Activated naive CD4-positive, alpha-beta T cell treated with anti-CD3 and anti-CD28 coated beads, Interleukin-2, amount 10 ng/mL, durations not matched to agents 7 days and 5 days (primary cell): ENCODE measurements around the gene ANKRD55.

ENCODE experiments used
- CTCF ChIA-PET: fragments of 350-600 bp; sonication (Branson Sonifier 250); formaldehyde crosslinking; loops from one replicate; lab custom pipeline; 2021; ENCODE audit warnings: antibody characterized with exemption; lab: Charles Lee
- DNase-seq: peaks from one replicate; pipeline ENCODE4 v3.0.0-alpha.2; 2020
- H3K27ac Mint-ChIP-seq: one replicate; pipeline ENCODE4 v1.8.0; 2021; ENCODE audit warnings: mild to moderate bottlenecking, moderate library complexity, mixed read lengths
- H3K27me3 Mint-ChIP-seq: one replicate; pipeline ENCODE4 v1.8.0; 2021; ENCODE audit warnings: mild to moderate bottlenecking, mixed read lengths
- H3K36me3 Mint-ChIP-seq: one replicate; pipeline ENCODE4 v1.8.0; 2021; ENCODE audit warnings: mixed read lengths
- H3K4me1 Mint-ChIP-seq: one replicate; pipeline ENCODE4 v1.8.0; 2021; ENCODE audit warnings: mixed read lengths
- H3K4me3 Mint-ChIP-seq: one replicate; pipeline ENCODE4 v1.8.0; 2021; ENCODE audit warnings: mild to moderate bottlenecking, moderate library complexity, mixed read lengths
- H3K9me3 Mint-ChIP-seq: one replicate; pipeline ENCODE4 v1.8.0; 2021; ENCODE audit warnings: mixed read lengths

ANKRD55 gene

DNA sequence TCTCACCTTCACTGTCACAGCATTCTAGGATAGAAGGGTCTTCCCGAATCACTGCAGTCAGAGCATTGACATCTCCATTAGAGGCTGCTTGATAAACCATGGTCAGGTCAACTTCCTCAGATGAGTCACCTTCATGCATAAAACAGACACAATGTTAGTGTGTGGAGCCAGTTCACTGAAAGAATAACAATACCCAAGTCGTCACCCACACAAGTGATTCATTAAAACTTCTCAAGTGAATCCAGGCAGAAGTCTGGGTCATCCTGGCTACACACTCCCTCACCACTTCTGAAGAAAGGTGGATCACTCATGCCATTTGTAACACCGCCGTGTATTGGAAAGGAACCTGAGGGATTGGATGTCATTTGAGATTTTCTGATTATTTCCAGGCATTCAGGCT is 49.6 kb downstream of the ANKRD55 start:
- Mint-ChIP-seq H3K4me1 (no peaks in the 10 kb centered on the region), H3K27ac (no peak overlapping the region), H3K9me3 (no peaks in the 10 kb centered on the region), H3K4me3 (no peak overlapping the region), H3K36me3 (peaks cover 2% of the 10 kb centered on the region), H3K27me3 (no peaks in the 10 kb centered on the region)
- DNase-seq, result no peak
- CTCF ChIA-PET, result no interaction called here

GRCh38 chr5:56179442-56179841 is 53.7 kb downstream of the ANKRD55 start:
- Mint-ChIP-seq H3K9me3 (no peaks in the 10 kb centered on the region), H3K27ac (no peak overlapping the region), H3K36me3 (peaks cover 2% of the 10 kb centered on the region), H3K4me1 (peaks cover 3% of the 10 kb centered on the region), H3K27me3 (no peaks in the 10 kb centered on the region), H3K4me3 (no peak overlapping the region)
- CTCF ChIA-PET, result interaction anchor here (0.6 to 1.1 kb wide), 2 partner anchors 22 to 99 kb away, joined by 3 to 5 read pairs; no protein-coding TSS in a partner anchor
- no peak for DNase-seq

DNA sequence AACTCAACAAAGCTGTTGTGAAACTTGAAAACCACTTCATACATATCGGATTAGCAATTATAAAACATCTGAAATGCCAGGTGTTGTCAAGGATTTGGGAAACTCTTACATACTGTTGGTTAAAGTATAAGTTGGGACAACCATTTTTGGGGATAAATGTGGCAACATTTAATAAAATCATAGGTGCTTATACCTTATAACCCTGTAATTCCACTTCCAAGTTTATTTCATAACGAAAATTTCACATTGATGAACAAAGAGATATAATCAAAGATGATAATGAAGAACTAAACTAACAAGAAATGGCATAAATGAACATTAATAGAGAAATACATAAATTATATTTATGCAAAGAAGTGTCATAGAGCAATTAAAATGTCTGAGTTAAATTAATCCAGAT is 54.3 kb downstream of the ANKRD55 start:
- no peak for DNase-seq
- Mint-ChIP-seq H3K27ac (no peak overlapping the region), H3K27me3 (no peaks in the 10 kb centered on the region), H3K36me3 (peaks cover 2% of the 10 kb centered on the region), H3K4me1 (peaks cover 3% of the 10 kb centered on the region), H3K9me3 (no peaks in the 10 kb centered on the region), H3K4me3 (no peak overlapping the region)
- CTCF ChIA-PET, result no interaction called here

DNA sequence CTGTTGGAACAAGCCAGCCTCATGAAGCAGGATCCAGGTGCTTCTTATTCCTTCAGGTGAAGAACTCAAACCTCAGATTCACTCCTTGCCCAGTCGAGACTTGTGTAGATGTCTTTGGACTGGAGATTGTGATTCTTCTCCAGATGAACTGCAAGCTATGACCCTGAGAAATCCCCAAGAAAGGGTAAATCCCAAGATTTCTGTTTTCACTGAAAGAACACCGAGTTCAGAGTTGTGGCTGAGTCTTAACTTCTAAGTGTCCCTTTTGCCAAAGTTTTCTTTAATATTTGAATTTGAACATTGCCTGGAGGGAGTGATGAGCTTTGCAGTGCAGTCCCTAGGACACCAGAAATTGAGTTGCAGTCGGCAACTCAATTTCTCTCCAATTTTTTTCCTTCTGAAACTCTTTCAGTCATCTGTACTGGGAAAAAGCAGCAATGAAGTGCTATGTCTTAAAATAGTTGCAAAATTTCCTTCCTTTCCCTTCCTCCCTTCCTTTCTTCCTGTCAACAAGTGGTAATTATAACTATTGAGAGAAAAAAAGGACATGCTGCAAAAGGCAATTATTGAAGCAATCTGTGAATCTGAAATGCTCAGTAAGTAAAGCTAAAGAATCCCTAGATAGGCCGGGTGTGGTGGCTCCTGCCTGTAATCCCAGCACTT is 56.1 kb downstream of the ANKRD55 start:
- Mint-ChIP-seq H3K9me3 (no peaks in the 10 kb centered on the region), H3K27me3 (no peaks in the 10 kb centered on the region), H3K27ac (no peak overlapping the region), H3K4me1 (peaks cover 14% of the 10 kb centered on the region), H3K4me3 (no peak overlapping the region), H3K36me3 (peaks cover 2% of the 10 kb centered on the region)
- DNase-seq, result no peak
- CTCF ChIA-PET, result no interaction called here

- H3K36me3 Mint-ChIP-seq, result no peaks in the 10 kb centered on the region
- CTCF ChIA-PET, result no interaction called here
These were observed 56.9 kb downstream of the ANKRD55 start for GRCh38 chr5:56176155-56176798.

GRCh38 chr5:56175488-56175887 is 57.6 kb downstream of the ANKRD55 start:
- no peak for DNase-seq
- H3K27me3 Mint-ChIP-seq, result no peaks in the 10 kb centered on the region
- H3K36me3 Mint-ChIP-seq, result no peaks in the 10 kb centered on the region
- no peak overlapping the region for H3K4me3 Mint-ChIP-seq
- peaks cover 18% of the 10 kb centered on the region for H3K4me1 Mint-ChIP-seq
- CTCF ChIA-PET, result no interaction called here
- no peak overlapping the region for H3K27ac Mint-ChIP-seq
- no peaks in the 10 kb centered on the region for H3K9me3 Mint-ChIP-seq

More at GRCh38 chr5:56176155-56176798, 56.9 kb downstream of the ANKRD55 start:
- no peak overlapping the region for H3K4me3 Mint-ChIP-seq
- H3K27me3 Mint-ChIP-seq, result no peaks in the 10 kb centered on the region
- no peak for DNase-seq
- peaks cover 18% of the 10 kb centered on the region for H3K4me1 Mint-ChIP-seq
- H3K27ac Mint-ChIP-seq, result no peak overlapping the region
- no peaks in the 10 kb centered on the region for H3K9me3 Mint-ChIP-seq

GRCh38 chr5:56175021-56175420 is 58.1 kb downstream of the ANKRD55 start:
- Mint-ChIP-seq H3K4me3 (no peak overlapping the region), H3K27me3 (no peaks in the 10 kb centered on the region), H3K36me3 (no peaks in the 10 kb centered on the region), H3K9me3 (no peaks in the 10 kb centered on the region), H3K27ac (no peak overlapping the region), H3K4me1 (peaks cover 21% of the 10 kb centered on the region)
- CTCF ChIA-PET, result no interaction called here
- no peak for DNase-seq

- DNase-seq, result no peak
These were observed 60.9 kb downstream of the ANKRD55 start for GRCh38 chr5:56172241-56172640.

DNA sequence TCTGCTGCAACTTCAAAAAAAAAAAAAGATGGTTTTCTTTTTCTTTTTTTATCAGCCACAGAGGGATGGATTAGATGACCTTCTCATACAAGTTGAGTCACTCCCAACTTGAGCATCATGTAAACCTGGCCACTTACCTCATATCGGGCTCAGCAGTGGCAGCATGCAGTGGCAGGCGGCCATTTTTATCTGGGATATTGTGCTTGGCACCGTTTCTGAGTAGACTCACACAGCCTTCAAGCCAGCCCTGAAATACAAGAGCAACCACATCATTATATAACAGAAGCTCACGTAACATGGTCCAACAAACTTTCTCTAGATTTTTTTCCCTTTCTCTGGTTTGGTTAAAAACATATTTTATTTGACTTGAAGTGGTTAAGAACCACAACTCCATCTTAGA is 62.6 kb downstream of the ANKRD55 start:
- Mint-ChIP-seq H3K4me1 (peaks cover 49% of the 10 kb centered on the region), H3K4me3 (no peak overlapping the region), H3K36me3 (no peaks in the 10 kb centered on the region), H3K9me3 (no peaks in the 10 kb centered on the region), H3K27ac (no peak overlapping the region), H3K27me3 (no peaks in the 10 kb centered on the region)
- CTCF ChIA-PET, result interaction anchor here (1.0 to 1.1 kb wide), 3 partner anchors 10 to 30 kb away, joined by 3 to 4 read pairs (median 3); no protein-coding TSS in a partner anchor
- DNase-seq, result no peak

More at GRCh38 chr5:56172241-56172640, 60.9 kb downstream of the ANKRD55 start:
- peak overlapping the region; percentile 50 for H3K27ac Mint-ChIP-seq
- H3K4me1 Mint-ChIP-seq, result peaks cover 40% of the 10 kb centered on the region
- no peaks in the 10 kb centered on the region for H3K27me3 Mint-ChIP-seq
- H3K36me3 Mint-ChIP-seq, result no peaks in the 10 kb centered on the region
- H3K4me3 Mint-ChIP-seq, result no peak overlapping the region
- no peaks in the 10 kb centered on the region for H3K9me3 Mint-ChIP-seq
- CTCF ChIA-PET, result no interaction called here

DNA sequence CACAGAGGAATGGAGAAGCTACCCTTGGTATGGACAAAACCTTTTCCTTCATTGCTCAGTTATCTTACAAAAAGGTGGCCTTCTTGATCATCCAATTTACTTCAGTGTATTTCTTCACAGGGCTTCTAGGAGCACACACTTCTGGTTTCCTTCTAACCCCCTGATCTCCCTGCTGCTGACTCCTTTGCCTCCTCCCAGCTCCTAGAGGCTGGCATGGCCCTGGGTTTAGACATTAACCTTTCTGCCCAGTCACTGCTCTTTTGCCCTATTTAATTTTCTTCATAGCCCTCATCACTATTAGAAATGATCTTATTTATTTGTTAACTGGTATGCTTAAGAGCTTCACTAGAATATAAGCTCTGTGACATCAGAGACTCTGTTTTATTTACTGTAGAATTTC is 63.2 kb downstream of the ANKRD55 start:
- H3K9me3 Mint-ChIP-seq, result no peaks in the 10 kb centered on the region
- DNase-seq, result no peak
- CTCF ChIA-PET, result interaction anchor here (1.1 kb wide), 2 partner anchors 9 to 17 kb away, joined by 3 to 4 read pairs; no protein-coding TSS in a partner anchor
- H3K27ac Mint-ChIP-seq, result no peak overlapping the region
- no peaks in the 10 kb centered on the region for H3K36me3 Mint-ChIP-seq
- H3K27me3 Mint-ChIP-seq, result no peaks in the 10 kb centered on the region
- H3K4me1 Mint-ChIP-seq, result peaks cover 52% of the 10 kb centered on the region
- H3K4me3 Mint-ChIP-seq, result no peak overlapping the region

- H3K27ac Mint-ChIP-seq, result no peak overlapping the region
- no peak for DNase-seq
- H3K9me3 Mint-ChIP-seq, result no peaks in the 10 kb centered on the region
- no peaks in the 10 kb centered on the region for H3K36me3 Mint-ChIP-seq
- CTCF ChIA-PET, result interaction anchor here (0.7 kb wide), 1 partner anchor 24 kb away, joined by 3 read pairs; no protein-coding TSS in a partner anchor
- H3K27me3 Mint-ChIP-seq, result no peaks in the 10 kb centered on the region
- no peak overlapping the region for H3K4me3 Mint-ChIP-seq
- H3K4me1 Mint-ChIP-seq, result peaks cover 50% of the 10 kb centered on the region
These were observed 63.8 kb downstream of the ANKRD55 start for GRCh38 chr5:56169281-56169680.

DNA sequence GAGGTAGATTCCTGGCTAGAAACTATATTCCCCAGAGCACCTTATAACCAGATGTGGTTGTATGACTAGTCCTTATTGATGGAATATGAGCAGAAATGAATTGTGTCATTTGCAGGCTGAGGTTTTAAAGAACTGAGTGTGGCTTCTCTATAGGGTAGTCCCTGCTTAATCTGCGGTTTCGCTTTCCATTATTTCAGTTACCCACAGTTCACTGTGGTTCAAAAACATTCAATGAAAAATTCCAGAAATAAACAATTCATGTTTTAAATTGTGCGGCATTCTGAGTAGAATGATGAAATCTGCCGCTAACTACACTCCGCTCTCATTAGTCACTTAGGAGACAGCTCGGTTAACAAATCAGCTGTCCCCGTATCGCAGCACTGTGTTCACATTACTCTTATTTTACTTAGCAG is 65.1 kb downstream of the ANKRD55 start:
- CTCF ChIA-PET, result no interaction called here
- no peak for DNase-seq
- Mint-ChIP-seq H3K27me3 (no peaks in the 10 kb centered on the region), H3K9me3 (no peaks in the 10 kb centered on the region), H3K4me3 (no peak overlapping the region), H3K4me1 (peaks cover 60% of the 10 kb centered on the region), H3K27ac (peak overlapping the region; percentile 29), H3K36me3 (no peaks in the 10 kb centered on the region)

- no peaks in the 10 kb centered on the region for H3K36me3 Mint-ChIP-seq
- H3K9me3 Mint-ChIP-seq, result no peaks in the 10 kb centered on the region
- H3K27ac Mint-ChIP-seq, result peak overlapping the region; percentile 29
- peaks cover 60% of the 10 kb centered on the region for H3K4me1 Mint-ChIP-seq
- CTCF ChIA-PET, result no interaction called here
- no peak overlapping the region for H3K4me3 Mint-ChIP-seq
- no peaks in the 10 kb centered on the region for H3K27me3 Mint-ChIP-seq
- no peak for DNase-seq
These were observed 65.6 kb downstream of the ANKRD55 start for GRCh38 chr5:56167519-56167918.

GRCh38 chr5:56166671-56167385 is 66.3 kb downstream of the ANKRD55 start:
- no peak for DNase-seq
- H3K4me3 Mint-ChIP-seq, result no peak overlapping the region
- H3K27me3 Mint-ChIP-seq, result no peaks in the 10 kb centered on the region
- CTCF ChIA-PET, result no interaction called here
- H3K9me3 Mint-ChIP-seq, result no peaks in the 10 kb centered on the region
- H3K36me3 Mint-ChIP-seq, result no peaks in the 10 kb centered on the region
- peaks cover 61% of the 10 kb centered on the region for H3K4me1 Mint-ChIP-seq
- H3K27ac Mint-ChIP-seq, result no peak overlapping the region
